Measurements from ENCODE around the gene ABCC5.
"Not testable (repeated sequence)": the region's sequence is repeated elsewhere in the genome, so short reads cannot be mapped to it uniquely, and the experiment has no call there.

ABCC5 gene

GRCh38 chr3:184038307-184038706 is 20.6 kb upstream of the ABCC5 start:
- H3K4me3 ChIP-seq (ENCODE audit: low read depth, low read length); H3K9ac ChIP-seq (ENCODE audit: low read depth, low read length); H3K27me3 ChIP-seq (ENCODE audit: control insufficient read depth, insufficient read depth, low read length): not testable (repeated sequence)

GRCh38 chr3:184037816-184038215 is 20.1 kb upstream of the ABCC5 start:
- no peaks in the 10 kb centered on the region for H3K4me1 ChIP-seq (ENCODE audit: control insufficient read depth, insufficient read depth, low read length)
- no peaks in the 10 kb centered on the region for H3K27me3 ChIP-seq (ENCODE audit: control insufficient read depth, insufficient read depth, low read length)
- H3K9ac ChIP-seq (ENCODE audit: low read depth, low read length), result no peak overlapping the region
- no peaks in the 10 kb centered on the region for H3K36me3 ChIP-seq (ENCODE audit: control insufficient read depth, insufficient read depth, low read length)
- H3K9me3 ChIP-seq (ENCODE audit: control insufficient read depth, insufficient read depth, low read length), result no peaks in the 10 kb centered on the region
- no peak overlapping the region for H3K27ac ChIP-seq (ENCODE audit: low read depth, low read length)
- H3K4me3 ChIP-seq (ENCODE audit: low read depth, low read length), result no peak overlapping the region

More at GRCh38 chr3:184038307-184038706, 20.6 kb upstream of the ABCC5 start:
- H3K4me1 ChIP-seq (ENCODE audit: control insufficient read depth, insufficient read depth, low read length); H3K36me3 ChIP-seq (ENCODE audit: control insufficient read depth, insufficient read depth, low read length); H3K9me3 ChIP-seq (ENCODE audit: control insufficient read depth, insufficient read depth, low read length); H3K27ac ChIP-seq (ENCODE audit: low read depth, low read length): not testable (repeated sequence)

DNA sequence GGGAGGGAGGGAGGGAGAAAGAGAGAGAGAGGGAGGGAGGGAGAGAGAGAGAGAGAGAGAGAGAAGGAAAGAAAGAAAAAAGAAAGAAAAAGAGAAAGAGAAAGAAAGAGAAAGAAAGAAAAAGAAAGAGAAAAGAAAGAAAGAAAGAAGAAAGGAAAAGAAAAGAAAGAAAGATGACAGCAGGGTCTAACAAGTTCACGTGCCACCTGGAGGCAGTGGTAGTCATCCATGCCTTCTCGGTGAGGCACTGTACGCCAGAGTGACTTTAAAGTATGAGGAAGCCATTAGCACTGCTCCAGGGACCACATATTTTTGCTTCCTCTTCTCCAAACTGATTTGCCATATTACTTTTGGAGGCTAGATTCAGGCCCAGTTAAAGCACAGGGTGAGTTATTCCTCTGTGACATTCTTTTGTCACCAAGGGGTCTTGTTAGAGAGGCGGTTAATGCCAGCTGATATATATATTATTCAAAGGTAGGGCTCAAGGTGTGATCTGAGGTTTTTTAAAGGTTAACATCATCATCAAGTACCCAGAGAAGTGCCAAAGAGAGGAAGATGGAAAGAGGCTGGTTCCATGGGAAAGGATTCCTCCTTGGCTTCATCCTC is 13.6 kb upstream of the ABCC5 start, which contains the start of gene HTR3D:
HTR3D (plus strand) TSS at position 556 of the 606 bp plus-strand sequence; CDS start at position 556, 0 bp downstream.
- Histone ChIP-seq H3K4me3 (ENCODE audit: low read depth, low read length) (no peak within 1 kb of the TSS), H3K36me3 (ENCODE audit: control insufficient read depth, insufficient read depth, low read length) (no peaks in the 10 kb centered on the region), H3K4me1 (ENCODE audit: control insufficient read depth, insufficient read depth, low read length) (no peaks in the 10 kb centered on the region), H3K9me3 (ENCODE audit: control insufficient read depth, insufficient read depth, low read length) (no peaks in the 10 kb centered on the region), H3K9ac (ENCODE audit: low read depth, low read length) (no peak within 1 kb of the TSS), H3K27me3 (ENCODE audit: control insufficient read depth, insufficient read depth, low read length) (no peaks in the 10 kb centered on the region), H3K27ac (ENCODE audit: low read depth, low read length) (no peak within 1 kb of the TSS)

GRCh38 chr3:184030536-184030935 is 12.9 kb upstream of the ABCC5 start:
- H3K27me3 ChIP-seq (ENCODE audit: control insufficient read depth, insufficient read depth, low read length), result no peaks in the 10 kb centered on the region
- H3K9ac ChIP-seq (ENCODE audit: low read depth, low read length), result no peak overlapping the region
- no peaks in the 10 kb centered on the region for H3K4me1 ChIP-seq (ENCODE audit: control insufficient read depth, insufficient read depth, low read length)
- no peaks in the 10 kb centered on the region for H3K36me3 ChIP-seq (ENCODE audit: control insufficient read depth, insufficient read depth, low read length)
- H3K9me3 ChIP-seq (ENCODE audit: control insufficient read depth, insufficient read depth, low read length), result no peaks in the 10 kb centered on the region
- H3K27ac ChIP-seq (ENCODE audit: low read depth, low read length), result no peak overlapping the region
- H3K4me3 ChIP-seq (ENCODE audit: low read depth, low read length), result no peak overlapping the region

DNA sequence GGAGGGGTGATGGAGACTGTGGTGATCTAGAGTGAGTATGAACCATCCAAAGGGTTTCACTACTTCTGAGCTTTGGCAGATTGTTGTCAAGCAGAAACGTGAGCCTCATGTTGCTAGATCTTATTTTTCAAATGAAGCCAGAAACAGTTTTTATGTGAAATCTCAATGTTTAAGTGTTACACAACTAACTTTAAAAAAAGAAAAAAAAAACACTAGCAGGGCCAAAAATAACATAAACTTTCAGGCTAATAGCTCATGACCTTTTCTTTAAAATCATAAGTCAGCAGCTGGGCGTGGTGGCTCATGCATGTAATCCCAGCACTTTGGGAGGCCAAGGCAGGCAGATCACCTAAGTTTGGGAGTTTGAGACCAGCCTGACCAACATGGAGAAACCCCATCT is 11.8 kb upstream of the ABCC5 start:
- H3K27ac ChIP-seq (ENCODE audit: low read depth, low read length), result no peak overlapping the region

GRCh38 chr3:184028275-184028890 is 10.7 kb upstream of the ABCC5 start:
- not testable (repeated sequence) for H3K36me3 ChIP-seq (ENCODE audit: control insufficient read depth, insufficient read depth, low read length)

More for the DNA sequence above, 11.8 kb upstream of the ABCC5 start:
- Histone ChIP-seq H3K27me3 (ENCODE audit: control insufficient read depth, insufficient read depth, low read length) (no peaks in the 10 kb centered on the region), H3K9me3 (ENCODE audit: control insufficient read depth, insufficient read depth, low read length) (no peaks in the 10 kb centered on the region), H3K36me3 (ENCODE audit: control insufficient read depth, insufficient read depth, low read length) (no peaks in the 10 kb centered on the region), H3K9ac (ENCODE audit: low read depth, low read length) (no peak overlapping the region), H3K4me1 (ENCODE audit: control insufficient read depth, insufficient read depth, low read length) (no peaks in the 10 kb centered on the region), H3K4me3 (ENCODE audit: low read depth, low read length) (no peak overlapping the region)

DNA sequence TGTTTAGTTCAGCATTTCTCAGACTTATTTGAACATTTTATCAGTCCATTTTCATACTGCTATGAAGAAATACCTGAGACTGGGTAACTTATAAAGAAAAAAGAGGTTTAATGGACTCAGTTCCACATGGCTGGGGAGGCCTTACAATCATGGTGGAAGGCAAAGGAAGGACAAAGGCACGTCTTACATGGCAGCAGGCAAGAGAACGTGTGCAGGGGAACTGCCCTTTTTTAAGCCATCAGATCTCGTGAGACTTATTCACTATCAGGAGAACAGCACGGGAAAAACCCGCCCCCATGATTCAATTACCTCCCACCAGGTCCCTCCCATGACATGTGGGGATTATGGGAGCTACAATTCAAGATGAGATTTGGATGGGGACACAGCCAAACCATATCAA is 7.6 kb upstream of the ABCC5 start:
- H3K9me3 ChIP-seq (ENCODE audit: control insufficient read depth, insufficient read depth, low read length); H3K36me3 ChIP-seq (ENCODE audit: control insufficient read depth, insufficient read depth, low read length); H3K27me3 ChIP-seq (ENCODE audit: control insufficient read depth, insufficient read depth, low read length); H3K27ac ChIP-seq (ENCODE audit: low read depth, low read length); H3K9ac ChIP-seq (ENCODE audit: low read depth, low read length); H3K4me1 ChIP-seq (ENCODE audit: control insufficient read depth, insufficient read depth, low read length); H3K4me3 ChIP-seq (ENCODE audit: low read depth, low read length): not testable (repeated sequence)

More at GRCh38 chr3:184028275-184028890, 10.7 kb upstream of the ABCC5 start:
- H3K27ac ChIP-seq (ENCODE audit: low read depth, low read length); H3K4me3 ChIP-seq (ENCODE audit: low read depth, low read length); H3K9me3 ChIP-seq (ENCODE audit: control insufficient read depth, insufficient read depth, low read length); H3K27me3 ChIP-seq (ENCODE audit: control insufficient read depth, insufficient read depth, low read length); H3K9ac ChIP-seq (ENCODE audit: low read depth, low read length); H3K4me1 ChIP-seq (ENCODE audit: control insufficient read depth, insufficient read depth, low read length): not testable (repeated sequence)

- Histone ChIP-seq H3K4me3 (ENCODE audit: low read depth, low read length) (no peak overlapping the region), H3K27me3 (ENCODE audit: control insufficient read depth, insufficient read depth, low read length) (no peaks in the 10 kb centered on the region), H3K36me3 (ENCODE audit: control insufficient read depth, insufficient read depth, low read length) (no peaks in the 10 kb centered on the region), H3K9me3 (ENCODE audit: control insufficient read depth, insufficient read depth, low read length) (no peaks in the 10 kb centered on the region), H3K9ac (ENCODE audit: low read depth, low read length) (no peak overlapping the region), H3K27ac (ENCODE audit: low read depth, low read length) (no peak overlapping the region), H3K4me1 (ENCODE audit: control insufficient read depth, insufficient read depth, low read length) (no peaks in the 10 kb centered on the region)
Measured at GRCh38 chr3:184022323-184022722, 4.6 kb upstream of the ABCC5 start.

GRCh38 chr3:184018424-184018973 is 815 bp upstream of the ABCC5 start:
- peaks cover 13% of the 10 kb centered on the region for H3K4me1 ChIP-seq (ENCODE audit: control insufficient read depth, insufficient read depth, low read length)
- H3K36me3 ChIP-seq (ENCODE audit: control insufficient read depth, insufficient read depth, low read length), result peaks cover 7% of the 10 kb centered on the region
- peak overlapping the region; percentile 88 for H3K27ac ChIP-seq (ENCODE audit: low read depth, low read length)
- peak overlapping the region; percentile 86 for H3K9ac ChIP-seq (ENCODE audit: low read depth, low read length)
- no peaks in the 10 kb centered on the region for H3K9me3 ChIP-seq (ENCODE audit: control insufficient read depth, insufficient read depth, low read length)
- H3K27me3 ChIP-seq (ENCODE audit: control insufficient read depth, insufficient read depth, low read length), result no peaks in the 10 kb centered on the region
- H3K4me3 ChIP-seq (ENCODE audit: low read depth, low read length), result peak overlapping the region; percentile 99

- H3K27me3 ChIP-seq (ENCODE audit: control insufficient read depth, insufficient read depth, low read length), result no peaks in the 10 kb centered on the region
- no peaks in the 10 kb centered on the region for H3K9me3 ChIP-seq (ENCODE audit: control insufficient read depth, insufficient read depth, low read length)
- peaks cover 13% of the 10 kb centered on the region for H3K4me1 ChIP-seq (ENCODE audit: control insufficient read depth, insufficient read depth, low read length)
- H3K9ac ChIP-seq (ENCODE audit: low read depth, low read length), result peak overlapping the region; percentile 87
- peak overlapping the region; percentile 88 for H3K27ac ChIP-seq (ENCODE audit: low read depth, low read length)
- H3K36me3 ChIP-seq (ENCODE audit: control insufficient read depth, insufficient read depth, low read length), result peaks cover 21% of the 10 kb centered on the region
- peak overlapping the region; percentile 99 for H3K4me3 ChIP-seq (ENCODE audit: low read depth, low read length)
Measured at GRCh38 chr3:184016811-184017671, 643 bp downstream of the ABCC5 start.

Measured in HUES48 (cell line).